GM23248 (cell line): ENCODE results near the gene RGS14.

ENCODE experiments used
- EZH2 ChIP-seq: fragments of 200-600 bp; sonication (generic); IDR thresholded peaks from 2 replicates; pipeline ENCODE4 v1.6.1; 2018; ENCODE audit warnings: antibody characterized with exemption, mild to moderate bottlenecking; ENCODE audit not compliant: insufficient read depth, poor library complexity, severe bottlenecking
- EZH2phosphoT487 ChIP-seq: fragments of 200-600 bp; sonication (generic); IDR thresholded peaks from 2 replicates; pipeline ENCODE4 v1.6.1; 2018; ENCODE audit warnings: antibody characterized with exemption, moderate library complexity, mild to moderate bottlenecking, low read depth; ENCODE audit not compliant: insufficient read depth

DNA sequence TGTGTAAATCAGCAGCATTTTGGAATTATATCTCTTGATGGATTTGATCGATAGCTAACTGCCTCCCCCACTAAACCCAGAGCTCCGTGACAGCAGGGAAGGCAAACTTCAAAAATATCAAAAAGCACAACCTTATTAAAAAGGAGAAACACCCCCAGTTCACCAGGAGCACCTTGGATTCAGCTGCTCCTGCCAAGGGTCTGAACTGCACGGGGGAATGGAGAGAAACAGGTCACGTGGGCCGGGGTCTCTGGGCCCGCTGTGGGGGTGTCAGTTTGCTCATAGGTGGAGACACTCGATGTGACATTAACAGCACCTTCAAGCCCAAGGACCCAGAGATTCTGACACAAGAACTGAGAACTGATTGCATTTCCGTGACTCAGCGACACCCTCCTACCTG, 25.5 kb downstream of the RGS14 start:
- TF ChIP-seq EZH2 (no peak), EZH2phosphoT487 (no peak)
